ENCODE data around the gene HNRNPA1.
"Not testable (repeated sequence)": the region's sequence is repeated elsewhere in the genome, so short reads cannot be mapped to it uniquely, and the experiment has no call there.

HNRNPA1 gene

GRCh38 chr12:54298904-54299303 lies 18.4 kb downstream of the HNRNPA1 start:
- DNase-seq (ENCODE audit: low read depth in 3 of 3) = no peak

GRCh38 chr12:54299515-54300224 lies 19.1 kb downstream of the HNRNPA1 start:
- no peak for DNase-seq (ENCODE audit: low read depth in 3 of 3)

- DNase-seq (ENCODE audit: low read depth in 3 of 3) = no peak
Measured at GRCh38 chr12:54300225-54300731, 19.8 kb downstream of the HNRNPA1 start.

GRCh38 chr12:54300732-54301427 lies 20.4 kb downstream of the HNRNPA1 start, which contains the start of gene NFE2:
Gene NFE2 (minus strand): TSS chr12:54301015. CDS start chr12:54295248, 5,767 bp downstream.
- no peak for DNase-seq (ENCODE audit: low read depth in 3 of 3)

GRCh38 chr12:54301428-54302048 lies 21.0 kb downstream of the HNRNPA1 start:
- no peak for DNase-seq (ENCODE audit: low read depth in 3 of 3)

GRCh38 chr12:54303640-54304039 lies 23.1 kb downstream of the HNRNPA1 start:
- no peak for DNase-seq (ENCODE audit: low read depth in 3 of 3)

GRCh38 chr12:54304187-54304810 lies 23.8 kb downstream of the HNRNPA1 start:
- no peak for DNase-seq (ENCODE audit: low read depth in 3 of 3)

- DNase-seq (ENCODE audit: low read depth in 3 of 3) = no peak
Measured at GRCh38 chr12:54306925-54307741, 26.6 kb downstream of the HNRNPA1 start.

- no peak for DNase-seq (ENCODE audit: low read depth in 3 of 3)
Measured at GRCh38 chr12:54311051-54311450, 30.5 kb downstream of the HNRNPA1 start.

- not testable (repeated sequence) for DNase-seq (ENCODE audit: low read depth in 3 of 3)
Measured at GRCh38 chr12:54312309-54312708, 31.8 kb downstream of the HNRNPA1 start.

- no peak for DNase-seq (ENCODE audit: low read depth in 3 of 3)
Measured at GRCh38 chr12:54321363-54321762, 40.8 kb downstream of the HNRNPA1 start.

- DNase-seq (ENCODE audit: low read depth in 3 of 3) = peak; percentile 66 to 88 (median 87)
Measured at GRCh38 chr12:54324617-54325441, 44.3 kb downstream of the HNRNPA1 start, which contains the start of gene COPZ1. Gene COPZ1 (plus strand): TSS chr12:54325131. CDS start chr12:54325164, 33 bp downstream.

- DNase-seq (ENCODE audit: low read depth in 3 of 3) = not testable (repeated sequence)
Measured at GRCh38 chr12:54325442-54326109, 45.0 kb downstream of the HNRNPA1 start.

GRCh38 chr12:54328595-54329337 lies 48.2 kb downstream of the HNRNPA1 start:
- DNase-seq (ENCODE audit: low read depth in 3 of 3) = no peak

GRCh38 chr12:54329759-54330158 lies 49.2 kb downstream of the HNRNPA1 start:
- DNase-seq (ENCODE audit: low read depth in 3 of 3) = no peak

- no peak for DNase-seq (ENCODE audit: low read depth in 3 of 3)
Measured at GRCh38 chr12:54330442-54330841, 49.9 kb downstream of the HNRNPA1 start.

- no peak for DNase-seq (ENCODE audit: low read depth in 3 of 3)
Measured at GRCh38 chr12:54331461-54331860, 50.9 kb downstream of the HNRNPA1 start.

GRCh38 chr12:54333420-54334034 lies 53.0 kb downstream of the HNRNPA1 start:
- no peak for DNase-seq (ENCODE audit: low read depth in 3 of 3)
